Heart right ventricle (tissue), 16 donors: ENCODE data around the gene CYTH1. TPM values are rescaled to one million over a fixed set of nuclear protein-coding genes. Genes with fewer than 3 reads are reported as not detected.

Source experiments
- ATAC-seq, 8 donors: fragments of 200-7000 bp; cut with Tn5 transposase; one replicate each; pipeline ENCODE4 v1.9.1; 2020; ENCODE audit warnings: mild to moderate bottlenecking in 8 of 8, moderate library complexity in 8 of 8, moderate number of reproducible peaks in 1 of 8
- DNase-seq, 2 donors: peaks; one replicate each; pipeline ENCODE4 v3.0.0-alpha.2; 2020
- H3K27ac ChIP-seq, 10 donors: fragments of 200-600 bp; sonication (generic) in 2 of 10; one replicate each; pipeline versions ENCODE4 v1.5.0 to v1.8.0; 2020 to 2022; ENCODE audit warnings: mild to moderate bottlenecking in 3 of 10
- H3K27me3 ChIP-seq, 7 donors: fragments of 200-600 bp; one replicate each; pipeline ENCODE4 v1.8.0; 2021 to 2022; ENCODE audit warnings: mild to moderate bottlenecking in 2 of 7
- H3K36me3 ChIP-seq, 9 donors: fragments of 200-600 bp; sonication (generic) in 1 of 9; one replicate each; pipeline versions ENCODE4 v1.5.0 to v1.8.0; 2020 to 2022; ENCODE audit warnings: mild to moderate bottlenecking in 2 of 9
- H3K4me1 ChIP-seq, 9 donors: fragments of 200-600 bp; sonication (generic) in 1 of 9; one replicate each; pipeline versions ENCODE4 v1.5.0 to v1.8.0; 2020 to 2022; ENCODE audit warnings: mild to moderate bottlenecking in 4 of 9
- H3K4me3 ChIP-seq, 10 donors: fragments of 200-600 bp; sonication (generic) in 2 of 10; one replicate each; pipeline versions ENCODE4 v1.5.0 to v1.8.0; 2020 to 2022; ENCODE audit warnings: mild to moderate bottlenecking in 7 of 10, moderate library complexity in 2 of 10
- H3K9me3 ChIP-seq, 11 donors: fragments of 200-600 bp in 10 of 11; sonication (generic) in 2 of 11; one replicate each; pipeline versions ENCODE4 v1.5.0 to v1.8.0; 2013 to 2022; ENCODE audit warnings: mild to moderate bottlenecking in 2 of 11, control low read depth in 1 of 11, moderate library complexity in 1 of 11
- WGBS, 2 donors: extraction: QIAGEN DNeasy Blood & Tissue Kit; methylation state at CpG; one replicate each; pipeline ENCODE4 v1.1.7; 2013; ENCODE audit warnings: inconsistent platforms in 1 of 2; 5-methylcytosine and 5-hydroxymethylcytosine counted together
- intact Hi-C, 10 donors: fragments of 100-400 bp; cut with DNase I; formaldehyde crosslinking; loops; one replicate each; pipeline versions ENCODE4 v1.11.1 to v1.14.2; 2022
- long read RNA-seq, 3 donors: library from polyadenylated mRNA; unstranded; transcript quantifications; one replicate each; pipeline ENCODE4 v2.0.0, GENCODE V29; 2020 to 2021
- polyA plus RNA-seq, 2 donors: library from polyadenylated mRNA; stranded (reverse); fragments of 200-250 nt; gene quantifications; one replicate each; pipeline ENCODE4 v1.2.3, GENCODE V29; 2013
- total RNA-seq, 10 donors: library from RNA; stranded (reverse); fragmentation: NEBNext Ultra II Directional in 3 of 10; extraction: Animal tissue kit (Norgen Biotek cat#: 25700) in 3 of 10; gene quantifications; one replicate each; pipeline versions ENCODE4 v1.2.1 to v1.2.4, GENCODE V29; 2021 to 2023
- TF ChIP-seq, protein P1 (sequence below), 9 donors: fragments of 200-600 bp; sonication (generic) in 2 of 9; IDR thresholded peaks; one replicate each; pipeline versions ENCODE4 v1.5.0 to v1.8.0; 2021 to 2022; ENCODE audit warnings: antibody characterized with exemption in 9 of 9, mild to moderate bottlenecking in 5 of 9, moderate library complexity in 1 of 9
- donor health status: Arrhythmogenic right ventricular cardiomyopathy.
- donor health status: ischemic (EF 13 %, LVEDD 7.1; RV severe dilation, severe dysfunction).
- donor health status: healthy with polysubstance abuse.
- donor health status: DM: no; HTN: yes; CAD: no.
- donor health status: DM: no; HTN: no; CAD: no.
- donor health status: ischemic (EF 25% LVEDD 6.9; RV normal size, moderate dysfunction).
- donor health status: ischemic (EF 25% LVEDD 5.7; RV mildly dilated, moderate dysfunction).
- donor health status: healthy.
- donor health status: DM: yes; HTN: yes; CAD: no.
- donor health status: Ischemic cardiomyopathy.
- donor health status: ischemic (EF 35%, LVEDD 5.7; RV mildly dilated, moderate dysfunction).
- donor health status: nonischemic (EF 11% LVEDD 7.7; RV severe dilation, severe dysfunction).
- donor health status: DM: yes; HTN: yes; CAD: no.
- donor health status: PGD.
- donor health status: ischemic (EF 29% LVEDD 5.4; RV normal size, mild dysfunction).
- donor health status: nonischemic (EF 23%, LVEDD 6.1; RV moderate dilation, normal function).

Gene CYTH1, protein sequence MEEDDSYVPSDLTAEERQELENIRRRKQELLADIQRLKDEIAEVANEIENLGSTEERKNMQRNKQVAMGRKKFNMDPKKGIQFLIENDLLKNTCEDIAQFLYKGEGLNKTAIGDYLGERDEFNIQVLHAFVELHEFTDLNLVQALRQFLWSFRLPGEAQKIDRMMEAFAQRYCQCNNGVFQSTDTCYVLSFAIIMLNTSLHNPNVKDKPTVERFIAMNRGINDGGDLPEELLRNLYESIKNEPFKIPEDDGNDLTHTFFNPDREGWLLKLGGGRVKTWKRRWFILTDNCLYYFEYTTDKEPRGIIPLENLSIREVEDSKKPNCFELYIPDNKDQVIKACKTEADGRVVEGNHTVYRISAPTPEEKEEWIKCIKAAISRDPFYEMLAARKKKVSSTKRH
- total RNA-seq: 10 to 100 TPM; 23.5 to 46.9 (median 34.8) TPM
- 10 to 100 TPM; 22.3 to 31.5 TPM for polyA plus RNA-seq
- long read RNA-seq, donor 1, full-length matches to known transcripts: 27 of 39 reads
- long read RNA-seq, donor 1, partial matches to known transcripts: 6 of 39 reads
- long read RNA-seq, donor 1, other reads (novel, unspliced or antisense): 6 of 39 reads
- long read RNA-seq, donor 2, full-length matches to known transcripts: 13 of 27 reads
- long read RNA-seq, donor 2, partial matches to known transcripts: 7 of 27 reads
- long read RNA-seq, donor 2, other reads (novel, unspliced or antisense): 7 of 27 reads
- long read RNA-seq, donor 3, full-length matches to known transcripts: 34 of 52 reads
- long read RNA-seq, donor 3, partial matches to known transcripts: 10 of 52 reads
- long read RNA-seq, donor 3, other reads (novel, unspliced or antisense): 8 of 52 reads

DNA sequence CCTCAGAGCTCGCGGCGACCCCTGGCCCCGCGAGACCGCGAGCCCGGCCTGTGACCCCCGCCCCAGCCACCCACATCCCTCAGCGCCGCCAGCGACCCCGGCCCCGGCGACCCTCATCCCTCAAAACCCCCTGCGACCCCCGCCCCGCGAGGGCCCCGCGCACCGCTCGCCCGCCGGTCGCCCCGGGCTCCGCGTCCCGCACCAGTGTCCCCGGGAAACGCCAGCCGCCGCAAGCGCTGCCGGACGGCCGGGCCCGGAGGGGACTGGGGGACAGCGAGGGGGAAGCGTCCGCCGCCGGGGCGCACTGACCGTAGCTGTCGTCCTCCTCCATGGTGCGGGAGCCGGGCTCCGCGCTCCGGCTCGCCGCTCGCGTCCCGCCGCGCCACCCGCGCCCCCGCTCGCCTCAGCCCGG lies at the start of gene CYTH1:
Gene CYTH1, minus strand, starts transcription at position 381 of the 412 bp plus-strand sequence. Its CDS starts 50 bp downstream, at position 331.
- peak within 1 kb of the TSS; percentile 87 to 99 (median 96) for H3K27ac ChIP-seq
- H3K27me3 ChIP-seq: no peaks in the 10 kb centered on the region
- DNase-seq: no peak
- peak in 4 of 8 donors; percentile 4 to 22 (median 6) for ATAC-seq
- H3K9me3 ChIP-seq: no peaks in the 10 kb centered on the region
- no peaks in the 10 kb centered on the region for H3K36me3 ChIP-seq
- intact Hi-C loops: loop anchor here in 5 of 10 donors (5.0 kb wide), 3 partner anchors 35 to 65 kb away; no protein-coding TSS in a partner anchor
- H3K4me3 ChIP-seq: peak within 1 kb of the TSS; percentile 86 to 99 (median 96)
- WGBS, 2 donors: 0 to 3% methylated on average over 25 to 44 of the region's 64 CpGs
- TF ChIP-seq, protein P1, sequence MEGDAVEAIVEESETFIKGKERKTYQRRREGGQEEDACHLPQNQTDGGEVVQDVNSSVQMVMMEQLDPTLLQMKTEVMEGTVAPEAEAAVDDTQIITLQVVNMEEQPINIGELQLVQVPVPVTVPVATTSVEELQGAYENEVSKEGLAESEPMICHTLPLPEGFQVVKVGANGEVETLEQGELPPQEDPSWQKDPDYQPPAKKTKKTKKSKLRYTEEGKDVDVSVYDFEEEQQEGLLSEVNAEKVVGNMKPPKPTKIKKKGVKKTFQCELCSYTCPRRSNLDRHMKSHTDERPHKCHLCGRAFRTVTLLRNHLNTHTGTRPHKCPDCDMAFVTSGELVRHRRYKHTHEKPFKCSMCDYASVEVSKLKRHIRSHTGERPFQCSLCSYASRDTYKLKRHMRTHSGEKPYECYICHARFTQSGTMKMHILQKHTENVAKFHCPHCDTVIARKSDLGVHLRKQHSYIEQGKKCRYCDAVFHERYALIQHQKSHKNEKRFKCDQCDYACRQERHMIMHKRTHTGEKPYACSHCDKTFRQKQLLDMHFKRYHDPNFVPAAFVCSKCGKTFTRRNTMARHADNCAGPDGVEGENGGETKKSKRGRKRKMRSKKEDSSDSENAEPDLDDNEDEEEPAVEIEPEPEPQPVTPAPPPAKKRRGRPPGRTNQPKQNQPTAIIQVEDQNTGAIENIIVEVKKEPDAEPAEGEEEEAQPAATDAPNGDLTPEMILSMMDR (IDR thresholded peaks at IDR 0.05): no peak
- H3K4me1 ChIP-seq: peaks cover 0 to 57% (median 25%) of the 10 kb centered on the region in 9 donors

DNA sequence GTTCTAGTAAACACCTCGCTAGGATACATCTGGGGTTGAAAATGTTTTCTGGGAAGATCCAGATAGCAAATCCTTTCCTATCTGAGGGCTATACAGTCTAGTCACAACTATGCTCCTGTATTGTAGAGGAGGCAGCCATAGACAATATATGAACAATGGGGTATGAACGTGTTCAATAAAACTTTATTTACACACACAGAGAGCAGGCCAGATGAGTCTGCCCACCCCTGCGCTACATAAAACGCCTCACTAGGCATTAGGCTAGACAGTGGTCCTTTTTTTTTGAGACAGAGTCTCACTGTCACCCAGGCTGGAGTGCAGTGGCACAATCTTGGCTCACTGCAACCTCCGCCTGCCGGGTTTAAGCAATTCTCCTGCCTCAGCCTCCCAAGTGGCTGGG lies 47.4 kb upstream of the CYTH1 start:
- Histone ChIP-seq H3K27me3 (no peaks in the 10 kb centered on the region), H3K4me1 (peaks cover 0 to 26% (median 0%) of the 10 kb centered on the region in 9 donors), H3K27ac (no peak overlapping the region), H3K36me3 (peaks cover 0 to 100% (median 81%) of the 10 kb centered on the region in 9 donors), H3K4me3 (no peak overlapping the region), H3K9me3 (no peaks in the 10 kb centered on the region)
- TF ChIP-seq, protein P1 (IDR thresholded peaks at IDR 0.05): no peak
- DNase-seq: no peak
- 97 to 98% methylated on average over 6 of the region's 6 CpGs for WGBS, 2 donors
- no peak for ATAC-seq
- intact Hi-C loops: no loop called here

DNA sequence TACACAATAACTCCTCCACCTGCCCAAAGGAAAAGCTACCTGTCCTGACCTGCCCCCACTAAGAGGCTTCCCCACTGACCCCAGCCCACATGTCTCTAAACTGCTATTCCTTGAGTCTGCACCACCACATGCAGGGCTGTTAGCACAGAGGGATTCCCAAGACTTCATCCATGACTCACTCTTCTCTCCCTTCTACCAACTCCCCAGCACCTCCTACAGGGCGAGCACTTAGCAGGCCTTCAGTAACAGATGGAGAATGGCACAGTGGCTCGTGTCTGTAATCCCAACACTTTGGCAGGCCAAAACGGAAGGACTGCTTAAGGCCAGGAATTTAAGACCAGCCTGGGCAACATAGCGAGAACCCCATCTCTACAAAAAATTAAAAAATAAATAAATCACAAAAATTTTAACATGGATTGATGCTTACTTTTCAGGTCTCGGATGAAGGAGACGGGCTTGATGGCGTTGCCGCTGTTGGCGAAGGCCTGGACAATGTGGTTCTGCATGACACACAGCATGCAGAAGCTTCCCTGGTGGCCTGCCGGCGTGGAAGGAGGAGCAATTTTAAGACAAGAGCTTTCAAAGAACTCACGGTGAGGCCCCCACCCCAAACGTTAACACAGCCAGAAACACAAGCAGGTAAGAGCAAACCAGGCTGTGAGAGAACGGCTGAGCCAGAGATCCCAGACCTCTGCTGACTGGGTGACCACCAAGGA lies 46.6 kb upstream of the CYTH1 start:
- no peak for ATAC-seq
- Histone ChIP-seq H3K27ac (no peak overlapping the region), H3K4me1 (peaks cover 0 to 26% (median 0%) of the 10 kb centered on the region in 9 donors), H3K36me3 (peaks cover 0 to 100% (median 77%) of the 10 kb centered on the region in 9 donors), H3K27me3 (no peaks in the 10 kb centered on the region), H3K4me3 (no peak overlapping the region), H3K9me3 (no peaks in the 10 kb centered on the region)
- intact Hi-C loops: no loop called here
- DNase-seq: no peak
- WGBS, 2 donors: 92 to 95% methylated on average over 14 of the region's 14 CpGs
- TF ChIP-seq, protein P1 (IDR thresholded peaks at IDR 0.05): peak in 1 of 9 donors; percentile 33
